Erythroblast (primary cell): ENCODE data around the gene EPHA7.

Experiments
- DNase-seq, 2 experiments: peaks; one replicate each; lab custom pipeline; 2025; lab: John Stamatoyannopoulos, UW
- GATA1 ChIP-seq: IDR thresholded peaks from 2 replicates; pipeline ENCODE4 v1.6.1; 2011; ENCODE audit warnings: low read depth, mild to moderate bottlenecking, control low read depth, low read length, moderate library complexity
- POLR2A ChIP-seq: IDR thresholded peaks from 2 replicates; pipeline ENCODE4 v1.6.1; 2011; ENCODE audit warnings: mild to moderate bottlenecking, low read length

The EPHA7 gene

GRCh38 chr6:93327857-93328256, 91.5 kb downstream of the EPHA7 start:
- TF ChIP-seq POLR2A, result no peak
- TF ChIP-seq GATA1, result no peak
- DNase-seq, result no peak

- DNase-seq, result no peak
- TF ChIP-seq GATA1 (no peak), POLR2A (no peak)
Observed at GRCh38 chr6:93325761-93326160, 93.6 kb downstream of the EPHA7 start.

- no peak for TF ChIP-seq GATA1
- TF ChIP-seq POLR2A, result no peak
- DNase-seq, result no peak
Observed at GRCh38 chr6:93323630-93324029, 95.7 kb downstream of the EPHA7 start.

- TF ChIP-seq GATA1 (no peak), POLR2A (no peak)
- no peak for DNase-seq
Observed at GRCh38 chr6:93322651-93323050, 96.7 kb downstream of the EPHA7 start.

GRCh38 chr6:93319304-93319703, 100.1 kb downstream of the EPHA7 start:
- no peak for DNase-seq
- no peak for TF ChIP-seq POLR2A

- no peak for DNase-seq
- TF ChIP-seq POLR2A (no peak), GATA1 (no peak)
Observed at GRCh38 chr6:93318121-93318520, 101.2 kb downstream of the EPHA7 start.

GRCh38 chr6:93317592-93317991, 101.8 kb downstream of the EPHA7 start:
- TF ChIP-seq GATA1 (no peak), POLR2A (no peak)

GRCh38 chr6:93307505-93308409, 111.6 kb downstream of the EPHA7 start:
- no peak for DNase-seq
- TF ChIP-seq GATA1 (no peak), POLR2A (no peak)

More at GRCh38 chr6:93317592-93317991, 101.8 kb downstream of the EPHA7 start:
- no peak for DNase-seq

GRCh38 chr6:93305088-93305487, 114.3 kb downstream of the EPHA7 start:
- TF ChIP-seq POLR2A (no peak), GATA1 (no peak)
- DNase-seq, result no peak

GRCh38 chr6:93304505-93304904, 114.9 kb downstream of the EPHA7 start:
- no peak for TF ChIP-seq POLR2A
- TF ChIP-seq GATA1, result no peak
- no peak for DNase-seq

- TF ChIP-seq GATA1 (no peak), POLR2A (no peak)
- no peak for DNase-seq
Observed at GRCh38 chr6:93300661-93301060, 118.7 kb downstream of the EPHA7 start.

GRCh38 chr6:93299622-93300021, 119.7 kb downstream of the EPHA7 start:
- DNase-seq, result no peak
- TF ChIP-seq POLR2A, result no peak
- TF ChIP-seq GATA1, result no peak

GRCh38 chr6:93295631-93296030, 123.7 kb downstream of the EPHA7 start:
- TF ChIP-seq GATA1, result no peak
- TF ChIP-seq POLR2A, result no peak

GRCh38 chr6:93294879-93295278, 124.5 kb downstream of the EPHA7 start:
- TF ChIP-seq GATA1 (no peak), POLR2A (no peak)
- no peak for DNase-seq

More at GRCh38 chr6:93295631-93296030, 123.7 kb downstream of the EPHA7 start:
- no peak for DNase-seq

GRCh38 chr6:93293872-93294271, 125.5 kb downstream of the EPHA7 start:
- no peak for TF ChIP-seq GATA1
- TF ChIP-seq POLR2A, result no peak
- no peak for DNase-seq
